Progenitor cell of endocrine pancreas (in vitro differentiated cells): ENCODE results near the gene VWA2. TPM values are rescaled to one million over a fixed set of nuclear protein-coding genes. Genes with fewer than 3 reads are reported as not detected.

Experiments
- DNase-seq: peaks from one replicate; pipeline ENCODE4 v3.0.0; 2021; ENCODE audit warnings: low spot score; ENCODE audit not compliant: unreplicated experiment
- H3K27ac Mint-ChIP-seq: 2 replicates; pipeline ENCODE4 v1.8.0; 2021; ENCODE audit warnings: mild to moderate bottlenecking, moderate library complexity, mixed read lengths
- H3K27me3 Mint-ChIP-seq: 2 replicates; pipeline ENCODE4 v1.8.0; 2021; ENCODE audit warnings: mixed read lengths
- H3K36me3 Mint-ChIP-seq: 2 replicates; pipeline ENCODE4 v1.8.0; 2022; ENCODE audit warnings: mixed read lengths; ENCODE audit not compliant: insufficient read depth
- H3K4me1 Mint-ChIP-seq: 2 replicates; pipeline ENCODE4 v1.8.0; 2021; ENCODE audit warnings: low read depth, mixed read lengths
- H3K4me3 Mint-ChIP-seq: 2 replicates; pipeline ENCODE4 v1.8.0; 2021; ENCODE audit warnings: low read depth, mild to moderate bottlenecking, moderate library complexity, mixed read lengths
- H3K9me3 Mint-ChIP-seq: 2 replicates; pipeline ENCODE4 v1.8.0; 2021; ENCODE audit warnings: low read depth, mixed read lengths
- CTCF ChIP-seq: fragments of 200-600 bp; sonication (generic); IDR thresholded peaks from one replicate; pipeline ENCODE4 v1.5.0; 2021; ENCODE audit warnings: antibody characterized with exemption, mild to moderate bottlenecking; ENCODE audit not compliant: unreplicated experiment
- total RNA-seq: library from RNA; stranded (reverse); gene quantifications from 2 replicates; pipeline ENCODE4 v1.2.1, GENCODE V29; 2021

VWA2 gene
- total RNA-seq, 1 donor from 2014 or later, result 12.4 TPM

GRCh38 chr10:114256822-114257221, 17.8 kb downstream of the VWA2 start:
- no peaks in the 10 kb centered on the region for H3K9me3 Mint-ChIP-seq
- no peak for DNase-seq
- no peak overlapping the region for H3K27ac Mint-ChIP-seq
- no peak overlapping the region for H3K4me3 Mint-ChIP-seq
- H3K36me3 Mint-ChIP-seq, result peaks cover 13% of the 10 kb centered on the region
- no peak for TF ChIP-seq CTCF
- H3K27me3 Mint-ChIP-seq, result no peaks in the 10 kb centered on the region
- peaks cover 14% of the 10 kb centered on the region for H3K4me1 Mint-ChIP-seq

- no peak for TF ChIP-seq CTCF
- Mint-ChIP-seq H3K9me3 (no peaks in the 10 kb centered on the region), H3K27me3 (no peaks in the 10 kb centered on the region), H3K4me1 (peaks cover 14% of the 10 kb centered on the region), H3K4me3 (no peak overlapping the region), H3K36me3 (peaks cover 13% of the 10 kb centered on the region), H3K27ac (no peak overlapping the region)
- no peak for DNase-seq
These were observed 18.4 kb downstream of the VWA2 start for GRCh38 chr10:114257498-114257897.

GRCh38 chr10:114258274-114258840, 19.3 kb downstream of the VWA2 start:
- no peak overlapping the region for H3K4me3 Mint-ChIP-seq
- no peak for TF ChIP-seq CTCF
- peaks cover 12% of the 10 kb centered on the region for H3K36me3 Mint-ChIP-seq
- H3K4me1 Mint-ChIP-seq, result peaks cover 14% of the 10 kb centered on the region
- no peak overlapping the region for H3K27ac Mint-ChIP-seq
- DNase-seq, result no peak
- H3K9me3 Mint-ChIP-seq, result no peaks in the 10 kb centered on the region
- no peaks in the 10 kb centered on the region for H3K27me3 Mint-ChIP-seq

GRCh38 chr10:114259824-114260223, 20.8 kb downstream of the VWA2 start:
- TF ChIP-seq CTCF, result no peak
- Mint-ChIP-seq H3K4me1 (peaks cover 14% of the 10 kb centered on the region), H3K4me3 (no peak overlapping the region), H3K27me3 (no peaks in the 10 kb centered on the region), H3K36me3 (peaks cover 6% of the 10 kb centered on the region), H3K27ac (no peak overlapping the region), H3K9me3 (no peaks in the 10 kb centered on the region)
- no peak for DNase-seq

GRCh38 chr10:114260366-114260765, 21.3 kb downstream of the VWA2 start:
- Mint-ChIP-seq H3K27ac (no peak overlapping the region), H3K36me3 (peaks cover 1% of the 10 kb centered on the region), H3K9me3 (no peaks in the 10 kb centered on the region), H3K27me3 (no peaks in the 10 kb centered on the region), H3K4me3 (no peak overlapping the region), H3K4me1 (peaks cover 14% of the 10 kb centered on the region)
- no peak for TF ChIP-seq CTCF
- no peak for DNase-seq
